ENCODE results near the gene ASTN2. TPM values are rescaled to one million over a fixed set of nuclear protein-coding genes. Genes with fewer than 3 reads are reported as not detected.

The ASTN2 gene
- total and polyA plus RNA-seq, 2 donors (not counting 3 experiments of a cell fraction or from before 2014, with no cell fraction given), result 1.0 to 1.9 TPM

DNA sequence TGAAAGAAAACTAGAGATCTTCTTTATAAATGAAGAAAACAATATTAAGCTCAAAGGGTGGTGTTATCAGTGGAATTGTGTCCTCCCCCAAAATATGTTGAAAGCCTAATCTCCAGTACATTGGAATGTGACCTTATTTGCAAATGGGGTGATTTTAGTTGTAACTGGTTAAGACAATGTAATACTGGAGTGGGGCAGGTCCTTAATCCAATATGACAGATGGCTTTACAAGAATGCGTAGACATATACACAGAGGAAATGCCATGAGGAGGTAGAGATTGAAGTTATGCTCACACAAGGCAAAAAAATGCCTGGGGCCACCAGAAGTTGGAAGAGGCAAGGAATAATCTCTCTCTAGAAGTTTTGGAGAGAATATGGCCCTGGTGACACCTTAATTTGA is 741.5 kb downstream of the ASTN2 start:
- H3K27ac ChIP-seq (ENCODE audit: insufficient read depth, low read depth, low read length), result no peak overlapping the region
- dilution Hi-C loops (cut with MboI; ENCODE audit: extremely low pct_ligation_motif_present, low sequenced_read_pairs), result no loop called here
- no peaks in the 10 kb centered on the region for H3K36me3 ChIP-seq (ENCODE audit: control insufficient read depth in 2 of 2, extremely low read depth in 1 of 2, insufficient read depth in 2 of 2, low read length in 2 of 2)
- H3K9me1 ChIP-seq (replicated peaks; ENCODE audit: control insufficient read depth, extremely low read depth, insufficient read depth, low read length), result no peaks in the 10 kb centered on the region
- H3K4me2 ChIP-seq (ENCODE audit: insufficient read depth, low read length), result no peak overlapping the region
- no peaks in the 10 kb centered on the region for H3K79me2 ChIP-seq (ENCODE audit: control insufficient read depth, insufficient read depth, low read length)
- CTCF ChIA-PET, result no interaction called here
- no peak for TF ChIP-seq JUN (IDR thresholded peaks at IDR 0.05; ENCODE audit: borderline replicate concordance, insufficient read depth, insufficient read length, low read depth)
- TF ChIP-seq FOS (IDR thresholded peaks at IDR 0.05; ENCODE audit: borderline replicate concordance, insufficient read depth, low read length), result no peak
- TF ChIP-seq GATA2 (IDR thresholded peaks at IDR 0.05; ENCODE audit: insufficient read depth, insufficient read length, low read depth, low read length), result no peak
- no peak for TF ChIP-seq POLR2A (IDR thresholded peaks at IDR 0.05; ENCODE audit: low read depth, low read length)
- no peak for TF ChIP-seq CTCF (IDR thresholded peaks at IDR 0.05; ENCODE audit: extremely low read depth in 1 of 2, insufficient read depth in 1 of 2, low read depth in 1 of 2, low read length in 2 of 2)
- TF ChIP-seq, protein P1, sequence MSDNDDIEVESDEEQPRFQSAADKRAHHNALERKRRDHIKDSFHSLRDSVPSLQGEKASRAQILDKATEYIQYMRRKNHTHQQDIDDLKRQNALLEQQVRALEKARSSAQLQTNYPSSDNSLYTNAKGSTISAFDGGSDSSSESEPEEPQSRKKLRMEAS (IDR thresholded peaks at IDR 0.05; ENCODE audit: insufficient read depth, insufficient read length), result no peak
- TF ChIP-seq EZH2 (IDR thresholded peaks at IDR 0.05; ENCODE audit: borderline replicate concordance, low read depth, low read length, severe bottlenecking), result no peak
- no peak for TF ChIP-seq POLR2AphosphoS5 (IDR thresholded peaks at IDR 0.05; ENCODE audit: insufficient read depth, low read depth, low read length)
- TF ChIP-seq MYC (IDR thresholded peaks at IDR 0.05; ENCODE audit: low read depth, low read length), result no peak
- no peaks in the 10 kb centered on the region for H4K20me1 ChIP-seq (replicated peaks; ENCODE audit: control insufficient read depth, extremely low read depth, insufficient read depth, low read length)
- DNase-seq (ENCODE audit: low read depth, low spot score) (no peak), FAIRE-seq (no peak)
- H2AFZ ChIP-seq (ENCODE audit: low read depth, low read length), result no peak overlapping the region
- intact Hi-C loops (cut with micrococcal nuclease), result no loop called here
- H3K4me3 ChIP-seq (replicated peaks in 1 of 3; ENCODE audit: insufficient read depth in 1 of 3, low read depth in 1 of 3, low read length in 3 of 3), result no peak overlapping the region
- no TSS peak for BruUV-seq (replicated peaks)
- no peaks in the 10 kb centered on the region for H3K9me3 ChIP-seq (replicated peaks; ENCODE audit: control insufficient read depth, insufficient read depth, low read length)
- H3K9ac ChIP-seq (replicated peaks; ENCODE audit: extremely low read depth, insufficient read depth, low read length), result no peak overlapping the region
- no peaks in the 10 kb centered on the region for H3K4me1 ChIP-seq (ENCODE audit: control insufficient read depth, extremely low read depth, insufficient read depth, low read length)
- no peaks in the 10 kb centered on the region for H3K27me3 ChIP-seq (ENCODE audit: control insufficient read depth in 2 of 2, insufficient read depth in 2 of 2, low read length in 2 of 2)
- POLR2A ChIA-PET, result no interaction called here

All from endothelial cell of umbilical vein (primary cell).